Smooth muscle cell (in vitro differentiated cells): ENCODE results near the gene POC1A. TPM values are rescaled to one million over a fixed set of nuclear protein-coding genes. Genes with fewer than 3 reads are reported as not detected.

ENCODE experiments used
- DNase-seq: peaks from one replicate; lab custom pipeline; 2025; ENCODE audit not compliant: unreplicated experiment; lab: John Stamatoyannopoulos, UW
- H2AFZ ChIP-seq: fragments of 200-600 bp; sonication (generic); 2 replicates; pipeline ENCODE4 v1.6.0; 2016; ENCODE audit warnings: antibody characterized with exemption, low read depth, mild to moderate bottlenecking
- H3F3A ChIP-seq: fragments of 200-600 bp; sonication (generic); 2 replicates; pipeline ENCODE4 v1.6.0; 2017; ENCODE audit warnings: antibody characterized with exemption, low read depth
- H3K27ac ChIP-seq: fragments of 200-600 bp; sonication (generic); 2 replicates; pipeline ENCODE4 v1.5.1; 2016; ENCODE audit warnings: low read depth, mild to moderate bottlenecking
- H3K27me3 ChIP-seq: fragments of 200-600 bp; sonication (generic); 2 replicates; pipeline ENCODE4 v1.6.1; 2016; ENCODE audit warnings: low read depth, mild to moderate bottlenecking
- H3K36me3 ChIP-seq: fragments of 200-600 bp; sonication (generic); 2 replicates; pipeline ENCODE4 v1.5.1; 2016; ENCODE audit warnings: low read depth
- H3K4me1 ChIP-seq: fragments of 200-600 bp; sonication (generic); 2 replicates; pipeline ENCODE4 v1.5.1; 2016; ENCODE audit warnings: low read depth
- H3K4me2 ChIP-seq: fragments of 200-600 bp; sonication (generic); 2 replicates; pipeline ENCODE4 v1.6.0; 2016; ENCODE audit warnings: mild to moderate bottlenecking
- H3K4me3 ChIP-seq: fragments of 200-600 bp; sonication (generic); 2 replicates; pipeline ENCODE4 v1.5.1; 2016; ENCODE audit warnings: mild to moderate bottlenecking
- H3K79me2 ChIP-seq: fragments of 200-600 bp; sonication (generic); 2 replicates; pipeline ENCODE4 v1.6.0; 2016; ENCODE audit warnings: low read depth, mild to moderate bottlenecking
- H3K9ac ChIP-seq: fragments of 200-600 bp; sonication (generic); 2 replicates; pipeline ENCODE4 v1.6.0; 2016; ENCODE audit warnings: low read depth
- H3K9me3 ChIP-seq: fragments of 200-600 bp; sonication (generic); replicated peaks from 2 replicates; pipeline ENCODE4 v1.5.1; 2016; ENCODE audit warnings: low read depth
- H4K20me1 ChIP-seq: fragments of 200-600 bp; sonication (generic); 2 replicates; pipeline ENCODE4 v1.6.0; 2016; ENCODE audit warnings: low read depth
- CTCF ChIP-seq: fragments of 200-600 bp; sonication (generic); IDR thresholded peaks from 2 replicates; pipeline ENCODE4 v1.5.1; 2017; ENCODE audit warnings: borderline replicate concordance, mild to moderate bottlenecking, antibody characterized with exemption; ENCODE audit not compliant: insufficient read depth, poor library complexity, severe bottlenecking
- WGBS: methylation state at CpG from one replicate; pipeline ENCODE4 v1.1.7; 2016; ENCODE audit warnings: low lambda C conversion rate; 5-methylcytosine and 5-hydroxymethylcytosine counted together
- polyA plus RNA-seq: library from polyadenylated mRNA; unstranded; fragments of >200 nt; fragmentation: Nextera tagmentation; extraction: Ambion mirVana; gene quantifications from 2 replicates; pipeline ENCODE4 v1.2.1, GENCODE V29; 2016
- total RNA-seq: library from RNA; depleted of rRNA; stranded (reverse); fragments of >200 nt; gene quantifications from 2 replicates; pipeline ENCODE4 v1.2.3, GENCODE V29; 2014

The POC1A gene
- total and polyA plus RNA-seq, 2 experiments from 2014 or later: 1.8 to 7.9 TPM

GRCh38 chr3:52190294-52191074 is 36.3 kb upstream of the POC1A start:
- DNase-seq: no peak
- no peak overlapping the region for H3K4me2 ChIP-seq
- H3F3A ChIP-seq: no peaks in the 10 kb centered on the region

GRCh38 chr3:52188556-52188955 is 34.3 kb upstream of the POC1A start:
- Histone ChIP-seq H3K27ac (no peak overlapping the region), H3K4me2 (no peak overlapping the region), H3K9ac (no peak overlapping the region), H4K20me1 (no peaks in the 10 kb centered on the region), H3K4me1 (no peaks in the 10 kb centered on the region), H3K79me2 (no peaks in the 10 kb centered on the region), H3K36me3 (no peaks in the 10 kb centered on the region), H2AFZ (no peak overlapping the region), H3F3A (no peaks in the 10 kb centered on the region), H3K4me3 (no peak overlapping the region), H3K27me3 (no peaks in the 10 kb centered on the region), H3K9me3 (no peaks in the 10 kb centered on the region)
- no peak for DNase-seq
- TF ChIP-seq CTCF: no peak
- 81% methylated on average over 1 of the region's 1 CpG for WGBS

More at GRCh38 chr3:52190294-52191074, 36.3 kb upstream of the POC1A start:
- H3K9me3 ChIP-seq: no peaks in the 10 kb centered on the region
- 95% methylated on average over 9 of the region's 9 CpGs for WGBS
- H3K4me3 ChIP-seq: no peak overlapping the region
- H3K27me3 ChIP-seq: no peaks in the 10 kb centered on the region
- no peak overlapping the region for H3K9ac ChIP-seq
- no peaks in the 10 kb centered on the region for H3K79me2 ChIP-seq
- no peak overlapping the region for H3K27ac ChIP-seq
- no peak overlapping the region for H2AFZ ChIP-seq
- TF ChIP-seq CTCF: no peak
- no peaks in the 10 kb centered on the region for H3K36me3 ChIP-seq
- H4K20me1 ChIP-seq: no peaks in the 10 kb centered on the region
- H3K4me1 ChIP-seq: no peaks in the 10 kb centered on the region

- Histone ChIP-seq H4K20me1 (no peaks in the 10 kb centered on the region), H3K79me2 (no peaks in the 10 kb centered on the region), H3K27ac (no peak overlapping the region), H3K9me3 (no peaks in the 10 kb centered on the region), H3K36me3 (no peaks in the 10 kb centered on the region), H3K4me1 (no peaks in the 10 kb centered on the region), H3K9ac (no peak overlapping the region), H3K27me3 (no peaks in the 10 kb centered on the region), H2AFZ (no peak overlapping the region), H3K4me3 (no peak overlapping the region), H3K4me2 (no peak overlapping the region), H3F3A (no peaks in the 10 kb centered on the region)
- no peak for TF ChIP-seq CTCF
- DNase-seq: no peak
- WGBS: 97% methylated on average over 9 of the region's 9 CpGs
Measured at GRCh38 chr3:52186729-52187128, 32.5 kb upstream of the POC1A start.

DNA sequence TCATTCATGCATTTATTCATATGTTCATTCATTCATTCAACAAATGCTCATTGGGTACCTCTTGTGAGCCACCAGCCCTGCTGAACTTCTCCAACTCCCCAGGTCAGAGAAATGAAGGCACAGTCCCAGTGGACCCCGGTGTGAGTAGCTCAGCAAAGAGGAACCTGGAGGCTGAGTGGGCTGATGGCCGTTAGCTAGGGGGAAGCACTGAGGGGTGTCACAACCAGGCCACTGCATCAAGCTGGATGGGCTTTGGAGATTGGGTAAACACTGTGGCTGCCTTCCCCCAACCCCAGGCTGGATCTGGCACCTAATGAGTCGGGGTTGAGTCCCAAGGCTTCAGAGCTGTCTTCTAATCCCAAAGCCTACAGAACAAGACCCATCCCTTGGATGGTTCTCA is 31.6 kb upstream of the POC1A start:
- H3K27me3 ChIP-seq: no peaks in the 10 kb centered on the region
- WGBS: 90% methylated on average over 3 of the region's 3 CpGs
- no peaks in the 10 kb centered on the region for H3K9me3 ChIP-seq
- no peaks in the 10 kb centered on the region for H3K79me2 ChIP-seq
- H3K9ac ChIP-seq: no peak overlapping the region
- no peak for TF ChIP-seq CTCF
- DNase-seq: no peak
- no peak overlapping the region for H3K27ac ChIP-seq
- no peaks in the 10 kb centered on the region for H3F3A ChIP-seq
- no peak overlapping the region for H3K4me3 ChIP-seq
- no peak overlapping the region for H2AFZ ChIP-seq
- no peaks in the 10 kb centered on the region for H3K36me3 ChIP-seq
- H3K4me1 ChIP-seq: no peaks in the 10 kb centered on the region
- no peaks in the 10 kb centered on the region for H4K20me1 ChIP-seq
- H3K4me2 ChIP-seq: no peak overlapping the region
